ENCODE measurements around the gene BRIP1. TPM values are rescaled to one million over a fixed set of nuclear protein-coding genes. Genes with fewer than 3 reads are reported as not detected.

BRIP1 gene
- total RNA-seq, 2 donors from 2014 or later: 24.2 to 25.5 TPM

DNA sequence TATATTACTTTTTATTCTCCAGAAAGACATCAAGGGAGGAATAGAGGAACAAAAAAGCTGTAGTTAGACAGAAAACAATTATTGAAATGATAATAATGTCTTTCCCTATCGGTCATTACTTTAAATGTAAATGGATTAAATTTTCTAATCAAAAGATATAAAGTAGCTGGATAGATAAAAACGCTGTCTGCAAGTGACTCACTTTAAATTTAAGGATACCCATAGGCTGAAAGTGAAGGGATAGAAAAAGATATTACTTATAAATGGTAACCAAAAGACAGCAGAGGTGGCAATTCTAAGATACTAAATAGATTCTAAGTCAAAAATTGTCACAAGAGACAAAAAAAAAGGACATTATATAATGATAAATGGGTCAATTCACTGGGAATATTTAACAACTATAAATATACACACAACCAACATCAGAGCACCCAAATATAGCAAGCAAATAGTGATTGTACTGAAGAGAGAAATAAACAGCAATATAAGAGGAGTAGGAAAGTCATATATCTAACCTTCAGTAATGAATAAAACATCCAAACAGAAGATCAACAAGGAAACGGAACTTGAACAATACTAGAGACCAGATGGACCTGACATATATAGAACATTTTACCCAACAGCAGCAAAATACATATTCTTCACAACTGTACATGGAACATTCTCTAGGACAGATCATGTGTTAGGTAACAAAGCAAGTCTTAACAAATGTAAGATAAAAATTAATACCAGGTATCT lies 116.9 kb downstream of the BRIP1 start:
- no peak overlapping the region for H3K27ac Mint-ChIP-seq
- H3K36me3 ChIP-seq (ENCODE audit: control insufficient read depth, insufficient read depth, low read length): peaks cover 18% of the 10 kb centered on the region
- H3K4me3 Mint-ChIP-seq: no peak overlapping the region
- H3K27me3 Mint-ChIP-seq (ENCODE audit: insufficient read depth): no peaks in the 10 kb centered on the region
- no peaks in the 10 kb centered on the region for H3K27me3 ChIP-seq (ENCODE audit: control insufficient read depth, insufficient read depth, low read length, poor library complexity, severe bottlenecking)
- 100% methylated on average over 1 to 3 of the region's 3 CpGs for WGBS, 2 experiments (ENCODE audit: insufficient coverage in 1 of 2, insufficient read length in 1 of 2)
- no peaks in the 10 kb centered on the region for H3K4me1 ChIP-seq (ENCODE audit: control insufficient read depth, insufficient read depth, low read length)
- H3K4me1 Mint-ChIP-seq: no peaks in the 10 kb centered on the region
- H3K4me3 ChIP-seq (ENCODE audit: low read length): no peak overlapping the region
- TF ChIP-seq, protein P1, sequence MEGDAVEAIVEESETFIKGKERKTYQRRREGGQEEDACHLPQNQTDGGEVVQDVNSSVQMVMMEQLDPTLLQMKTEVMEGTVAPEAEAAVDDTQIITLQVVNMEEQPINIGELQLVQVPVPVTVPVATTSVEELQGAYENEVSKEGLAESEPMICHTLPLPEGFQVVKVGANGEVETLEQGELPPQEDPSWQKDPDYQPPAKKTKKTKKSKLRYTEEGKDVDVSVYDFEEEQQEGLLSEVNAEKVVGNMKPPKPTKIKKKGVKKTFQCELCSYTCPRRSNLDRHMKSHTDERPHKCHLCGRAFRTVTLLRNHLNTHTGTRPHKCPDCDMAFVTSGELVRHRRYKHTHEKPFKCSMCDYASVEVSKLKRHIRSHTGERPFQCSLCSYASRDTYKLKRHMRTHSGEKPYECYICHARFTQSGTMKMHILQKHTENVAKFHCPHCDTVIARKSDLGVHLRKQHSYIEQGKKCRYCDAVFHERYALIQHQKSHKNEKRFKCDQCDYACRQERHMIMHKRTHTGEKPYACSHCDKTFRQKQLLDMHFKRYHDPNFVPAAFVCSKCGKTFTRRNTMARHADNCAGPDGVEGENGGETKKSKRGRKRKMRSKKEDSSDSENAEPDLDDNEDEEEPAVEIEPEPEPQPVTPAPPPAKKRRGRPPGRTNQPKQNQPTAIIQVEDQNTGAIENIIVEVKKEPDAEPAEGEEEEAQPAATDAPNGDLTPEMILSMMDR (conservative IDR thresholded peaks at IDR 0.05): no peak
- peaks cover 51% of the 10 kb centered on the region for H3K36me3 Mint-ChIP-seq (ENCODE audit: low read depth)
- H3K9ac ChIP-seq (ENCODE audit: extremely low read depth, low read length, poor library complexity, severe bottlenecking): no peak overlapping the region
- no peak for DNase-seq
- no peak overlapping the region for H3K27ac ChIP-seq (ENCODE audit: low read depth, low read length)
- H3K9me3 Mint-ChIP-seq: peaks cover 31% of the 10 kb centered on the region
- H3K9me3 ChIP-seq (ENCODE audit: control insufficient read depth, low read length): peaks cover 39% of the 10 kb centered on the region

DNA sequence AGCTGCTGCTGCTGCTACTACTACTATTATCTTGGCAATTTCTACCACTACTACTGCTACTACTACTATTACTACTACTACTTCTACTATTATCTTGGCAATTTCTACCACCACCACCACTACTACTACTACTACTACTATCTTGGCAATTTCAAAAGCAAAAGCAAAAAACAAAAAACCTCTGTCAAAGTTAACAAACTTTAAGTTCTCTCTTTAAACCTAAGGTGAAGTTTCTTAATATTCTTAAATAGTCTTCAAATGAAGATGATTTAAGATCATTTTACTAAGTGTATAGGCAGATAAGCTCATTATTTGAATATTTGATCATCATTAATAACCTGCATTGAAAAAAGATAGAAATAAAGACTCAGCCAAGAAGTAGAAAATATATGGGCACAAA lies 118.5 kb downstream of the BRIP1 start:
- Histone ChIP-seq H3K4me1 (ENCODE audit: control insufficient read depth, insufficient read depth, low read length) (no peaks in the 10 kb centered on the region), H3K27me3 (ENCODE audit: control insufficient read depth, insufficient read depth, low read length, poor library complexity, severe bottlenecking) (no peaks in the 10 kb centered on the region), H3K27ac (ENCODE audit: low read depth, low read length) (no peak overlapping the region), H3K9me3 (ENCODE audit: control insufficient read depth, low read length) (peaks cover 42% of the 10 kb centered on the region), H3K9ac (ENCODE audit: extremely low read depth, low read length, poor library complexity, severe bottlenecking) (no peak overlapping the region), H3K36me3 (ENCODE audit: control insufficient read depth, insufficient read depth, low read length) (peaks cover 26% of the 10 kb centered on the region), H3K4me3 (ENCODE audit: low read length) (no peak overlapping the region)
- H3K4me3 Mint-ChIP-seq: no peak overlapping the region
- TF ChIP-seq, protein P1 (conservative IDR thresholded peaks at IDR 0.05): no peak
- H3K27ac Mint-ChIP-seq: no peak overlapping the region
- no peaks in the 10 kb centered on the region for H3K27me3 Mint-ChIP-seq (ENCODE audit: insufficient read depth)
- no peak for DNase-seq
- H3K36me3 Mint-ChIP-seq (ENCODE audit: low read depth): peaks cover 59% of the 10 kb centered on the region
- H3K4me1 Mint-ChIP-seq: no peaks in the 10 kb centered on the region
- H3K9me3 Mint-ChIP-seq: peaks cover 33% of the 10 kb centered on the region

DNA sequence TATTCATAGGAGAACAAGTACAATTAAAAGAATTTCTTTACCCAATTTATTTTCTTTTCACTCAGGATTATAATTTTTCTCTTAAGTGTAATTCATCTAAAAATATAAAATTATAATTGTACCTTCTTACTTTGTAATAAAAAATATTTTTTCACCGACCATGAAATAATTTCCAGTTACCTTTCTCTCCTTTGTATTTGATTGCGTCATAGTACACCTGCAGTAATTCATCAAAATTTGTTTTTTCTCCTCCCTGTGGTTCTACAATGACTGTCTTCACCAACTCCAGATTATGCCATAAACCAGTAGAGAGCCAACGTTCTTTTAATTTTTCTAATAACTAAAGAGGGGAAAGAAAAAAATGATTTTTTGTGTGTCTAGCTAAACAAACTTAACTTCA lies 119.1 kb downstream of the BRIP1 start:
- H3K4me1 ChIP-seq (ENCODE audit: control insufficient read depth, insufficient read depth, low read length): no peaks in the 10 kb centered on the region
- no peak overlapping the region for H3K4me3 ChIP-seq (ENCODE audit: low read length)
- Mint-ChIP-seq H3K36me3 (ENCODE audit: low read depth) (peaks cover 62% of the 10 kb centered on the region), H3K9me3 (peaks cover 33% of the 10 kb centered on the region), H3K27ac (no peak overlapping the region), H3K4me3 (no peak overlapping the region), H3K4me1 (no peaks in the 10 kb centered on the region), H3K27me3 (ENCODE audit: insufficient read depth) (no peaks in the 10 kb centered on the region)
- WGBS, 2 experiments (ENCODE audit: insufficient coverage in 1 of 2, insufficient read length in 1 of 2): 88% methylated on average over 3 of the region's 3 CpGs; no CpG with 5 or more reads in 1 of the 2 experiments
- peaks cover 42% of the 10 kb centered on the region for H3K9me3 ChIP-seq (ENCODE audit: control insufficient read depth, low read length)
- H3K27ac ChIP-seq (ENCODE audit: low read depth, low read length): no peak overlapping the region
- no peak overlapping the region for H3K9ac ChIP-seq (ENCODE audit: extremely low read depth, low read length, poor library complexity, severe bottlenecking)
- H3K27me3 ChIP-seq (ENCODE audit: control insufficient read depth, insufficient read depth, low read length, poor library complexity, severe bottlenecking): no peaks in the 10 kb centered on the region
- DNase-seq: no peak
- TF ChIP-seq, protein P1 (conservative IDR thresholded peaks at IDR 0.05): no peak
- peaks cover 25% of the 10 kb centered on the region for H3K36me3 ChIP-seq (ENCODE audit: control insufficient read depth, insufficient read depth, low read length)
